ENCODE data around the gene TNKS2. TPM values are rescaled to one million over a fixed set of nuclear protein-coding genes. Genes with fewer than 3 reads are reported as not detected.

The TNKS2 gene
- total RNA-seq, 1 donor from 2014 or later, result 52.8 TPM

GRCh38 chr10:91778485-91778884, 19.7 kb upstream of the TNKS2 start:
- Mint-ChIP-seq H3K9me3 (ENCODE audit: low read depth) (no peaks in the 10 kb centered on the region), H3K36me3 (ENCODE audit: insufficient read depth) (no peaks in the 10 kb centered on the region), H3K27ac (no peak overlapping the region), H3K27me3 (no peaks in the 10 kb centered on the region), H3K4me1 (ENCODE audit: low read depth) (no peaks in the 10 kb centered on the region), H3K4me3 (ENCODE audit: low read depth) (no peak overlapping the region)
- no peak for TF ChIP-seq CTCF (IDR thresholded peaks at IDR 0.05; ENCODE audit: unreplicated experiment)
- no peak for DNase-seq (ENCODE audit: low spot score, unreplicated experiment)

- Mint-ChIP-seq H3K27ac (no peak overlapping the region), H3K4me1 (ENCODE audit: low read depth) (no peaks in the 10 kb centered on the region), H3K9me3 (ENCODE audit: low read depth) (no peaks in the 10 kb centered on the region), H3K36me3 (ENCODE audit: insufficient read depth) (no peaks in the 10 kb centered on the region), H3K4me3 (ENCODE audit: low read depth) (no peak overlapping the region), H3K27me3 (no peaks in the 10 kb centered on the region)
- no peak for TF ChIP-seq CTCF (IDR thresholded peaks at IDR 0.05; ENCODE audit: unreplicated experiment)
- no peak for DNase-seq (ENCODE audit: low spot score, unreplicated experiment)
Measured at GRCh38 chr10:91779011-91779605, 19.1 kb upstream of the TNKS2 start.

GRCh38 chr10:91782539-91782938, 15.7 kb upstream of the TNKS2 start:
- no peak overlapping the region for H3K4me3 Mint-ChIP-seq (ENCODE audit: low read depth)
- H3K27ac Mint-ChIP-seq, result no peak overlapping the region
- no peaks in the 10 kb centered on the region for H3K4me1 Mint-ChIP-seq (ENCODE audit: low read depth)
- no peaks in the 10 kb centered on the region for H3K9me3 Mint-ChIP-seq (ENCODE audit: low read depth)
- H3K27me3 Mint-ChIP-seq, result no peaks in the 10 kb centered on the region
- H3K36me3 Mint-ChIP-seq (ENCODE audit: insufficient read depth), result no peaks in the 10 kb centered on the region
- DNase-seq (ENCODE audit: low spot score, unreplicated experiment), result no peak
- no peak for TF ChIP-seq CTCF (IDR thresholded peaks at IDR 0.05; ENCODE audit: unreplicated experiment)

- Mint-ChIP-seq H3K36me3 (ENCODE audit: insufficient read depth) (no peaks in the 10 kb centered on the region), H3K9me3 (ENCODE audit: low read depth) (no peaks in the 10 kb centered on the region), H3K4me1 (ENCODE audit: low read depth) (peaks cover 7% of the 10 kb centered on the region), H3K27ac (no peak overlapping the region), H3K4me3 (ENCODE audit: low read depth) (no peak overlapping the region), H3K27me3 (no peaks in the 10 kb centered on the region)
- no peak for TF ChIP-seq CTCF (IDR thresholded peaks at IDR 0.05; ENCODE audit: unreplicated experiment)
- DNase-seq (ENCODE audit: low spot score, unreplicated experiment), result no peak
Measured at GRCh38 chr10:91785830-91786229, 12.4 kb upstream of the TNKS2 start.

GRCh38 chr10:91787258-91787657, 11.0 kb upstream of the TNKS2 start:
- H3K36me3 Mint-ChIP-seq (ENCODE audit: insufficient read depth), result no peaks in the 10 kb centered on the region
- TF ChIP-seq CTCF (IDR thresholded peaks at IDR 0.05; ENCODE audit: unreplicated experiment), result no peak
- DNase-seq (ENCODE audit: low spot score, unreplicated experiment), result no peak
- H3K4me1 Mint-ChIP-seq (ENCODE audit: low read depth), result peaks cover 7% of the 10 kb centered on the region
- no peaks in the 10 kb centered on the region for H3K27me3 Mint-ChIP-seq
- no peak overlapping the region for H3K4me3 Mint-ChIP-seq (ENCODE audit: low read depth)
- H3K9me3 Mint-ChIP-seq (ENCODE audit: low read depth), result no peaks in the 10 kb centered on the region
- H3K27ac Mint-ChIP-seq, result no peak overlapping the region

All from progenitor cell of endocrine pancreas (in vitro differentiated cells).